NCI-H748 (cell line): ENCODE measurements around the gene POMGNT2.
"Not testable (repeated sequence)": the region's sequence is repeated elsewhere in the genome, so short reads cannot be mapped to it uniquely, and the experiment has no call there.

Experiments used
- DNase-seq: peaks from one replicate; lab custom pipeline; 2025; ENCODE audit not compliant: unreplicated experiment; lab: John Stamatoyannopoulos, UW

Gene POMGNT2

DNA sequence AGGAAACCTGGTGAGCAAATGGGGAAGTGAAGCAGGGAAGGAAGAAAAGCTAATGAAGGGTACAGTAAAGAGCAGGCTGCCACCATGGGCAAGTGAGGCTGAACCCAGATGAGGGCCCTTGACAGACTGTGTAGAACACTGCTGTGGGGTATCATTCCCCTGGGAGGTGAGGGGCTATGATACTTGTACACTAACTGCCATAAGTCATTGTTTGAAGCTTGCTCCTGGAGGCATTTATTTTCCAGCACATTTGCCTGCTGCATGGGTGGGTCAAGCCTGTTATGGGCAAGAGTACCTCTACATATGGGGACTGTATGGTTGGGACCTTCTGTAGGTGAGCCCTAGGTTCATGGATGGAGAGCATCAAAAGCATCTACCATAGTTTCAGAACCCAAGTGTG is 57.4 kb downstream of the POMGNT2 start:
- no peak for DNase-seq

- no peak for DNase-seq
Measured at GRCh38 chr3:43046583-43046982, 59.3 kb downstream of the POMGNT2 start.

DNA sequence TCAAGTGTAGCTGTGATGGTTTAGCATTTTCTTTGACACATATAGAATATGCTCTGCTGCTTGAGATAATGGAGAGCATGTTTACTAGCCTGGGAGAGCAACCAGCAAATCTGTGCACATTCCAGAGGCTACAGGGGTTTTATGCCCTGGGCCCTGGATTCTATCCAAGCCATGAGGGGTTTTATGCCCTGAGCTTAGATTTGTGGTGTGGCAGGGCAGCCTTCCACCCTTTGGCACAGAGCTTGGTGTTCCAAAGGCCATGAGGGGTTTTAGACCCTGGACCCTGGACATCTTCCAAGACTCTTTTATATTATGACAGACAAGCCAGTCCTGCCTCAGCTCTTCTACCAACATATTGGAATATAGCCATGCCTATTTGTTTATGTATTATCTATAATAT is 60.8 kb downstream of the POMGNT2 start:
- not testable (repeated sequence) for DNase-seq

- DNase-seq: no peak
Measured at GRCh38 chr3:43043793-43044192, 62.1 kb downstream of the POMGNT2 start.

DNA sequence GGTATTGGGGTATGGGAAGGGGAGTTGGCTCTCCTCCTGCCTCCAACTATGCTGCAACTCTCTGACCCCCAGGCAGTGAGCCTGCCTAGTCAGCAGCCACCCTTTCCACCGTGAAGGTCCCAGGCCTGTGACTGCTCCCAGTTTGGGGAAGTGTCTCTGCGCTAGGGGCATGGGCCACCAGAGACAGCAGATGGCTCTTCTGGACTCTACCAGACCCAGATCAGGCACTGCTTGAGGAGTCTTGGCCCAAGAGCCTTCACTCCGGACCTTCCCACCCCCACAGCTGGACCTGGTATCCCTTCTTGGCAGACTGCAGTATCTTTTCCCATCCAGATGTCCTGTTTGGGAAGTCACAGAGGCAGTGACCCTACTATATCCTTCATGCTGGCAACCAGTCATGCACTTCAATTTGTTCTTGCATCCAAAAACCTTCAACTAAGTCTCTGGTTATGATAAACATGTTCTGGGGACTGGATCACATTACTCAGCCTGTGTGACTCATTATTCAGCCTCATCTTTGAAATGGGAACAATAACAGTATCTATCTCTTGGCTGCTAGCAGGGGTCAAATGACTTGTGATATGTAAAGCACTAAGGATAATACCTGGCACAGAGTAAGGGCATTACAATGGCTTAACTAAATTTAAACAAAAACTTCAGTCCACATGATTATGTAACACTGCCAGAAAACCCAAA is 62.7 kb downstream of the POMGNT2 start:
- no peak for DNase-seq

GRCh38 chr3:43041517-43041916 is 64.4 kb downstream of the POMGNT2 start:
- no peak for DNase-seq

- no peak for DNase-seq
Measured at GRCh38 chr3:43038010-43038409, 67.9 kb downstream of the POMGNT2 start.

- no peak for DNase-seq
Measured at GRCh38 chr3:43036621-43037423, 69.1 kb downstream of the POMGNT2 start.

DNA sequence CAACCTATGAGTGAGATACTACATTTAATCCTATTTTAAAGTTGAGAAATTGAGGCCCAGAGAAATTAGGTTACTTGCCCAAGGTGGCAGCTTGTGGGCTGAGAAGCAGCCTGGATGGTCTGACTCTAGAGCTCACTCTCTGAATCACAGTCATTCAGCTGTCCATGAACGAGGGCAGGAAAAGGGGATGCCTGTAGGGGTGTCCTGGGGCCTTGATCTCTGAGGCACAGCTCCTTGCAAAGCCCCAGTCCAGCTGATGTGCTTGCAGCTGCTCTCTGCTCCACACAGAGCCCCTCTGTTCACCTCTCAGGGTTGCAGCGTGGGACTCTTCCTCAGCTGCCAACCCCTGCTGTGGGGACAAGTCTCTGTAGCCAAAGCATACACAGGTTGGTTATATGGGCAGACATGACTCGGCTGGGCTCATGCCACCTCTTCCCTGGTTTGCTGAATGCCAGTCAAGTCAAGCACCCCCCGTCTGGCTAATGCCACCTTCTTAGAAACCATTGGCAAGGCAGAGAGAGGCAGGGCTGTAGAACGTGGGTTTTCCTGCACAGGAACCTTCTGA is 70.0 kb downstream of the POMGNT2 start:
- no peak for DNase-seq

GRCh38 chr3:43034911-43035310 is 71.0 kb downstream of the POMGNT2 start:
- DNase-seq: no peak

DNA sequence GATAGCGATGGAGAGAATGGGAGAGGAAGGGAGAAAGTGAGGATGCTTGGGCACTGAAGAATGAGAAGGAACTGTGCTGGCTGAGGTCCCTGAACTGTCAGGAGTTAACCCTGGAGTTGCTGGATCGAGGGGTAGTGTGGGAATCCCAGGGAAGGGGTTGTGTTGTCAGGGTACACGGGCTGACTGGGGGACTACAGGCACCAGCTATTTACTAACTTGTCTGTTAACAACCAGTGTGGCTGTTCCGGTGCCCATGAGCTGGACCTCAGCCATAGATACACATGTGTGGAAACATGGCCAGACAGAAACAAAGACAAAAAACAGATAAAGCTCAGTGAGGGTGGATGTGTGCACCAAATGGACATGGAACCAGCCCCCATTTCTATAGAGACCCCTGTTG is 71.7 kb downstream of the POMGNT2 start:
- no peak for DNase-seq

DNA sequence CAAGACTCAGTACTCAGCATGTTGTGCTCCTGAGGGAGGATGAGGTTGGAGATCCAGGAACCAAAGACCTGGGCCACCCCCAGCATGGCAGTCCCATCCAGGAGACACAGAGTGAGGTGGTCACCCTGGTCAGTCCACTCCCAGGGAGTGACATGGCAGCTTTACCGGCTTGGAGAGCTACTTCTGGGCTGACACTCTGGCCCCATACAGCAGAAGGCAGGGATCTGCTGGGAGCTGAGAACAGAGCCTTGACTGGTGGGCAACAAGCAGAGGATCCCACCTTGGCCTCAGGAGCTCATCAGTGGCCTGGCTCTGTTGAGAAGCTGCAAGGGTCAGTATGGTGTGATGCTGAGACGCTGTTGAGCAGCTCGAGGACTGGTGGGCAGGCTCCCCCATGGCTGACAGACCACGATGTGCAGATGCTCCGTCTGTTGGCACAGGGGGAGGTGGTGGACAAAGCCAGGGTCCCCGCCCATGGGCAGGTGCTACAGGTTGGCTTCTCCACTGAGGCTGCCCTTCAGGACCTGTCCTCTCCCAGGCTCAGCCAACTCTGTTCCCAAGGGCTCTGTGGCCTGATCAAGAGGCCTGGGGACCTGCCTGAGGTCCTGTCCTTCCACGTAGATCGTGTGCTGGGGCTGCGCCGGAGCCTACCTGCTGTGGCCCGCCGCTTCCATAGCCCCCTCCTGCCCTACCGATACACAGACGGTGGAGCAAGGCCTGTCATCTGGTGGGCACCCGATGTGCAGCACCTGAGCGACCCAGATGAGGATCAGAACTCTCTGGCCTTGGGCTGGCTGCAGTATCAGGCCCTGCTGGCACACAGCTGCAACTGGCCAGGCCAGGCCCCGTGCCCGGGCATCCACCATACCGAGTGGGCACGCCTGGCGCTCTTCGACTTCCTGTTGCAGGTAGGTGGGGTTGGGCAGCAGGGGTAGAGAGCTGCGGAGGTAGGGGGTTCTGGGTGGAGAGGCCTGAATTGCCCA is 72.9 kb downstream of the POMGNT2 start:
- DNase-seq: no peak

DNA sequence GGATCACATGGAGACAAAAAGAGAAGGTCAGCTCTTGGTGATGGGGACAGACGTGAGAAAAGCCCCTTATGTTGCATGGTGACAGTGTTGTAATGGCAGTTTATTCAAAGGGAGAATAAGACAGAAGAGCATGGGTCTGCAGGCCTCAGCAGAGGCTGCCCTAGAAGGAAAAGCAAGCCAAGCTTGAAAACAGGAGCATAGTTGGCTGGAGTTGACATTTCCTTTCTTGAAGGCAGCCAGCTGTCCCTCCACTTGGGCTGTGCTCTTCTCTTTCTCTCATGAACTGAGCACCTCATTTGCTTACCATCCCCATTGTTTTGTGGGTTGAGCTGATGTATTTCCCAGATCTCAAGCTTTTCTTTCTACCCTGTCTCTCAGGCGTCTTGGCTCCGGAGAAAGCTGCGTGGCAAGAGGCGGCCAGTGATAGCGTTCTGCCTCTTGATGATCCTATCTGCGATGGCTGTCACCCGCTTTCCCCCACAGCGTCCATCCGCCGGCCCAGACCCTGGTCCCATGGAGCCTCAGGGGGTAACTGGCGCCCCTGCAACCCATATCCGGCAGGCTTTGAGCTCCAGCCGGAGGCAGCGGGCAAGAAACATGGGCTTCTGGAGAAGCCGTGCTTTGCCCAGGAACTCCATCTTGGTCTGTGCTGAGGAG is 73.9 kb downstream of the POMGNT2 start:
- no peak for DNase-seq

DNA sequence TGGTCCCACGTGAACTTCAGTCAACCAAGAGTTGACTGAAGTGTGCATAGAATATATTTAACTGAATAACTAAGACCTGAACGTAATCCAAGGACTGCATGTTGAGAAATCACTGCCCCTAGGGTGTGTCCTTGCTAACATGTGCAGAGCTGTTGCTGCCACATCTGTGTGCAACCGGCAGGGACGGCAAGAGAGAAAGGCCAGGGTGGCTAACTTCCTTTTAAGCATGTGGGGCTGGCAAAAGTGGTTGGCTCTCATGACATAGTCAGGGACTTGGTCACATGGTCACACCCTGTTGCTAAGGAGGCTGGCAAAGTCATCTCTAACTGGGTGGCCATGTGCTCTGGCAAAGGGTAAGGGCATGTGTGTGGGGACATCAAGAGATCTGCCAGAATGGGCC is 74.4 kb downstream of the POMGNT2 start:
- DNase-seq: no peak

GRCh38 chr3:43030162-43030935 is 75.5 kb downstream of the POMGNT2 start:
- DNase-seq: no peak
